Fibroblast of the aortic adventitia (primary cell): ENCODE measurements around the gene TMTC1. TPM values are rescaled to one million over a fixed set of nuclear protein-coding genes. Genes with fewer than 3 reads are reported as not detected.
A peak's percentile ranks its signal among the peaks of the same experiment; 100 is the strongest.
"Not testable (repeated sequence)": the region's sequence is repeated elsewhere in the genome, so short reads cannot be mapped to it uniquely, and the experiment has no call there.

Experiments
- DNase-seq: peaks from one replicate; pipeline ENCODE4 v3.0.0-alpha.2; 2010; ENCODE audit warnings: low read depth
- H3K4me3 ChIP-seq: 2 replicates; pipeline ENCODE4 v1.5.1; 2011; ENCODE audit warnings: low read depth, mild to moderate bottlenecking, control low read depth, low read length, moderate library complexity
- total RNA-seq: library from RNA; depleted of rRNA; stranded (reverse); fragments of >200 nt; gene quantifications from 2 replicates; pipeline ENCODE4 v1.2.3, GENCODE V29; 2012; ENCODE audit warnings: low replicate concordance
- TF ChIP-seq, protein P1 (sequence below): IDR thresholded peaks from 2 replicates; pipeline ENCODE4 v1.5.1; 2011; ENCODE audit warnings: mild to moderate bottlenecking, low read length, control low read depth, inconsistent platforms; ENCODE audit not compliant: insufficient read depth

The TMTC1 gene
- total RNA-seq, 1 donor: 54.9 TPM

DNA sequence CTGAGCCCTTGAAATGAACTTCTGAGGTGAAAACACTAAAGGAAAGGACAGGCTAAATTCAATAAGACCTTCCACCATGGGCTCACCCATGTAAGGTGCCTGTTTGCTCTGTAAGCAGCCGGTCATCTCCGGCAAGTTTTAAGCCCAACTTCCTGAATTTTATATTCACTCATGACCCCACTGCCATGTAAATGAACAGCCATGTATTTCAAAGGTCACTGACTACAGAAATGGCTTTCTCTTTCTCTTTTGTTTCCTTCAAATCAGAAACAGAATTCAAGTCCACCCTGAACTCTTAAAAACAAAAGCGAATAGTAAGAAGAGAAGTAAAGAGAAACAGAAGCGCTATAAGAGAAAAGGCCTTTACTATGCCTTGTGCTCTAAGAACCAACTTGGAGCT, 224.5 kb downstream of the TMTC1 start:
- DNase-seq: no peak
- TF ChIP-seq, protein P1, sequence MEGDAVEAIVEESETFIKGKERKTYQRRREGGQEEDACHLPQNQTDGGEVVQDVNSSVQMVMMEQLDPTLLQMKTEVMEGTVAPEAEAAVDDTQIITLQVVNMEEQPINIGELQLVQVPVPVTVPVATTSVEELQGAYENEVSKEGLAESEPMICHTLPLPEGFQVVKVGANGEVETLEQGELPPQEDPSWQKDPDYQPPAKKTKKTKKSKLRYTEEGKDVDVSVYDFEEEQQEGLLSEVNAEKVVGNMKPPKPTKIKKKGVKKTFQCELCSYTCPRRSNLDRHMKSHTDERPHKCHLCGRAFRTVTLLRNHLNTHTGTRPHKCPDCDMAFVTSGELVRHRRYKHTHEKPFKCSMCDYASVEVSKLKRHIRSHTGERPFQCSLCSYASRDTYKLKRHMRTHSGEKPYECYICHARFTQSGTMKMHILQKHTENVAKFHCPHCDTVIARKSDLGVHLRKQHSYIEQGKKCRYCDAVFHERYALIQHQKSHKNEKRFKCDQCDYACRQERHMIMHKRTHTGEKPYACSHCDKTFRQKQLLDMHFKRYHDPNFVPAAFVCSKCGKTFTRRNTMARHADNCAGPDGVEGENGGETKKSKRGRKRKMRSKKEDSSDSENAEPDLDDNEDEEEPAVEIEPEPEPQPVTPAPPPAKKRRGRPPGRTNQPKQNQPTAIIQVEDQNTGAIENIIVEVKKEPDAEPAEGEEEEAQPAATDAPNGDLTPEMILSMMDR: no peak

DNA sequence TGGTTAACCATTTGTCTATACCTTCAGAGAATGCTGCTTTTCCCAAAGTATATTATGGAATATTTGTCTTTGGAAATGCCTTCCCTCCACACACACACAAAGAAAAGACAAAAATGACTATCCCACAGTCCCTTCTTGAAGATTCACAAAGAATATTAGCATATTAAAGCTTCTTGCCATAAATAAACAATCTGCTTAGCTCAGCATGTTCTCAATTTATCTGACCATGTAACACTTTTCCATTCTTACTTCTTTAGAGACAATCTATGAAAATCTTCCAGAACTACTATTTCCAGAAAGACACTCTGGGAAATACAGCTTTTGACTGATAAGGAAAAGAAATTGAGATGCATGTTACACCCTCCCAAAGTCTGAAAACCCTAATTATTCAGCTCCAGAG, 227.4 kb downstream of the TMTC1 start:
- TF ChIP-seq, protein P1: no peak
- no peak overlapping the region for H3K4me3 ChIP-seq
- DNase-seq: no peak

More for the DNA sequence above, 224.5 kb downstream of the TMTC1 start:
- no peak overlapping the region for H3K4me3 ChIP-seq

DNA sequence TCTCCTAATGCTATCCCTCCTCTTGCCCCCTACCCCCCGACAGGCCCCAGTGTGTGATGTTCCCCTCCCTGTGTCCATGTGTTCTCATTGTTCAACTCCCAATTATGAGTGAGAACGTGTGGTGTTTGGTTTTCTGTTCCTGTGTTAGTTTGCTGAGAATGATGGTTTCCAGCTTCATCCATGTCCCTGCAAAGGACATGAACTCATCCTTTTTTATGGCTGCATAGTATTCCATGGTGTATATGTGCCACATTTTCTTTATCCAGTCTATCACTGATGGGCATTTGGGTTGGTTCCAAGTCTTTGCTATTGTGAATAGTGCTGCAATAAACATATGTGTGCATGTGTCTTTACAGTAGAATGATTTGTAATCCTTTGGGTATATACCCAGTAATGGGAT, 228.3 kb downstream of the TMTC1 start:
- not testable (repeated sequence) for DNase-seq, H3K4me3 ChIP-seq

DNA sequence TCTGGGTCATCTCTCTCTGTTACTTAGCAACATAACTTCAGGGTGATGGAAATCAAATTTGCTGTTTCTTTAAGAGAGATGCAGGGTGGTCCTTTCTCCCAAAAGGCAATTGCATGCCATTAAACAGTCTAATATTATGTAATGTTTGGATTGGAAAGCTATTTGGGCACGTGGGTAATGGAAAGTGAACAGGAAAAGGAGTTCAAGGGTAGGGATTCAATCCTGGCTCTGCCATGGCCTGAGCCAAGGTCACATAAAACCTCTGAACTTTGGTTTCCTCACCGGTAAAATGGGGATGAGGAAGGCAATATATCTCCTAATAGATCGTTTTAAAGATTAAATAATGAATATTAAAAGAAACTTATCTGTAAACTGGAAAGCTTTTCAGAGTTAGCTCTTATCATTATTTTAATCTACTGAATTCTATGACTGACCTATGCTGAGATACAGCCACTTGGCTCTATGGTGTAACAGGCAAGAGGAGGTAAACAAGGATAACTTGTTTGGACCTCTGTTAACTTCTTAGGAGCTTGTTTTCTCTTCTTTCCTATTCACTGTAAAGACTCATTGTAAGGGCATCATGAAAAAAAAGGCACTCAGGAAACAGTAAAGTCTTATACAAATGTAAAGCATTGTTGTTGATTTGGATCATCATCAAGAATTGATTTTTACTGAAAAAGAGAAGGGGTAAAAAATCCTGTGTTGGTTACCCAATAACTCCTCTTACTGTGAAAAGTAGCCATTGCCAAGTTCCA, 230.6 kb downstream of the TMTC1 start:
- DNase-seq: no peak

DNA sequence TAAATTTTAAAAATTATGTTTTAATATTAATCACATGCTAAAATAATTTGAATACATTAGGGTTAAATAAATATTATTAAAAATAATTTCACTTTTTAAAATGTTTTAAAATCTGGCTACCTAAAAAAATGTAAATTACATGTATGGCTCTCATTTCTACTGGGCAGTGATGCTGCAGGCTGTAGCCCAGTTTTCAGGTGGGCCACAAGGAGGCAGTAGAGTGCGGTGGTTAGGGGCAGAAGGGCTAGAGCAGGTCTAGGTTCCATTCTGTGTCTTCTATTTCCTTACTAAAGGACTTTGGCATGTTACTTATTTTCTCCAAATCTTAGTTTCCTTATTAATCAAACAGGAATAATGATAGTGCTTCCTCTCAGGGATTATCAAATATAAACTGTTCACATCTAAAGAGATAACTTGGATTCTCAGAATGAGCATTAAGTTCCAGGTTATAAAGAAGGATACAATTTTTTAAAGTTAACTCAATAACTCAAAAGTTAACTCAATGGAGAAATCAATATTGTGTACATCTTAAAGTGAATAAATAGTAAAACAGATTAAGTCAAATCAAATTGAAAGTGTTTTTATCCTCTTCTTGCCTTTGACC, 231.3 kb downstream of the TMTC1 start:
- TF ChIP-seq, protein P1: peak; percentile 97
- DNase-seq: peak; percentile 69

More for the DNA sequence above, 230.6 kb downstream of the TMTC1 start:
- H3K4me3 ChIP-seq: no peak overlapping the region
- TF ChIP-seq, protein P1: no peak

DNA sequence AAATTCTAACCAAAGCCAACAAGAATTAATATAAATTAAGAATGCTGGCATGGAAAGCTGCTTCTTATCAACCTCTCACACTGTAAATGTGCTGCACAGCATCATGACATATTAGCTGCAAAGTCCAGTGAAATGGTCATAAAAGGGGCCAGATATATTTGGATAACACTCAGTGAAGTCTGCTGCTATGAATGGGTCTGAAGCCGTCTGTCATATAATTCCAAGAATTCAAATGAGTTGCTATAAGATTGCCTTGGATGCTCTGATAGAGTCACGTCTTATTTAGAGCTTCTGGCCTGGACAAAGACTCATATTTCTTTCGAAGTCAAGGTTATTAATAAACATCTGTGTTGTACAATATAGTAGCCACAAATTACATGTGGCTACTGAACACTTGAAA, 231.9 kb downstream of the TMTC1 start:
- H3K4me3 ChIP-seq: no peak overlapping the region
- TF ChIP-seq, protein P1: no peak
- no peak for DNase-seq

More for the DNA sequence above, 231.3 kb downstream of the TMTC1 start:
- H3K4me3 ChIP-seq: no peak overlapping the region

DNA sequence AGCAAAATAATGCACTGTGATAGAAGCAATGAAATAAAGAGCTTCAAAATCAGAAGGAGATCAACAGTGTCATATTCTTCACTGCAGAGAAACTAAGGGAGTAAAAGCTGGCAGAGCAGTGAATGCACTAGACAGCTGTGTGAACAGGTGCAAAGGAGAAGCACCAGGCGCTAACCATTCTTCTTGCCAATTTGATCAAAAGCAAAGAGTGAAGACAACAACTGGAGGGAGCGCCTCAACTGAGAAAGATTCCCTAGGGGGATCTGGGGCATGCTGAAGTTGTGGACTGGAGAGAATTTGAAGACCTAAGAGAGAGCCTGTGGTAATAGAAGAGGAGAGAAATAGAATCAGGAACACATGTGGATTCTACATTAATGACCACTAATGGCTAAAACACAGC, 235.9 kb downstream of the TMTC1 start:
- no peak for DNase-seq
- TF ChIP-seq, protein P1: no peak
- no peak overlapping the region for H3K4me3 ChIP-seq
